Natural killer cell (primary cell): Measurements from ENCODE around the gene KRTAP22-1. TPM values are rescaled to one million over a fixed set of nuclear protein-coding genes. Genes with fewer than 3 reads are reported as not detected.

Source experiments
- ATAC-seq, 3 donors: fragments of 150-1000 bp in 2 of 3; fragments of 200-7000 bp in 1 of 3; cut with Tn5 transposase; 1 replicate in 1 of 3; 2 replicates in 2 of 3; pipeline ENCODE4 v1.10.0; 2021; ENCODE audit warnings: mild to moderate bottlenecking in 2 of 3, moderate library complexity in 2 of 3
- DNase-seq, 2 donors: peaks; one replicate each; pipeline versions ENCODE4 v3.0.0 to v3.0.0-alpha.2; 2013 to 2021; ENCODE audit warnings: mixed read lengths in 1 of 2
- H3K27ac ChIP-seq: one replicate; pipeline ENCODE4 v1.5.1; 2013; ENCODE audit warnings: mild to moderate bottlenecking, low read length
- H3K27me3 ChIP-seq: one replicate; pipeline ENCODE4 v1.6.1; 2013; ENCODE audit warnings: low read length; ENCODE audit not compliant: control insufficient read depth, insufficient read depth
- H3K36me3 ChIP-seq: one replicate; pipeline ENCODE4 v1.6.1; 2013; ENCODE audit warnings: low read length; ENCODE audit not compliant: control insufficient read depth, insufficient read depth
- H3K4me1 ChIP-seq: one replicate; pipeline ENCODE4 v1.6.1; 2013; ENCODE audit warnings: low read length; ENCODE audit not compliant: control insufficient read depth, insufficient read depth
- H3K4me3 ChIP-seq: one replicate; pipeline ENCODE4 v1.5.1; 2013; ENCODE audit warnings: low read length
- H3K9me3 ChIP-seq: one replicate; pipeline ENCODE4 v1.6.1; 2013; ENCODE audit warnings: low read length; ENCODE audit not compliant: control insufficient read depth, insufficient read depth
- H3K27ac Mint-ChIP-seq, 2 donors: one replicate each; pipeline ENCODE4 v1.8.0; 2022; ENCODE audit warnings: mild to moderate bottlenecking in 2 of 2, mixed read lengths in 2 of 2, moderate library complexity in 1 of 2
- H3K27me3 Mint-ChIP-seq, 2 donors: one replicate each; pipeline ENCODE4 v1.8.0; 2022; ENCODE audit warnings: low read depth in 2 of 2, mixed read lengths in 2 of 2
- H3K36me3 Mint-ChIP-seq: one replicate; pipeline ENCODE4 v1.8.0; 2022; ENCODE audit warnings: mixed read lengths
- H3K4me1 Mint-ChIP-seq, 2 donors: one replicate each; pipeline ENCODE4 v1.8.0; 2022; ENCODE audit warnings: mixed read lengths in 2 of 2
- H3K4me3 Mint-ChIP-seq: one replicate; pipeline ENCODE4 v1.8.0; 2022; ENCODE audit warnings: mild to moderate bottlenecking, moderate library complexity, mixed read lengths
- H3K9me3 Mint-ChIP-seq, 2 donors: one replicate each; pipeline ENCODE4 v1.8.0; 2022; ENCODE audit warnings: mixed read lengths in 2 of 2
- CTCF ChIP-seq: fragments of 200-600 bp; IDR thresholded peaks from one replicate; pipeline ENCODE4 v1.8.0; 2022; ENCODE audit warnings: antibody characterized with exemption
- WGBS: methylation state at CpG from one replicate; pipeline ENCODE4 v1.1.7; 2013; ENCODE audit warnings: missing lambda C conversion rate; ENCODE audit not compliant: insufficient coverage; 5-methylcytosine and 5-hydroxymethylcytosine counted together
- intact Hi-C: fragments of 100-400 bp; cut with micrococcal nuclease; formaldehyde crosslinking; loops from one replicate; pipeline ENCODE4 v1.14.2; 2022
- total RNA-seq, 4 donors: library from RNA; stranded (reverse); fragments of 120-200 nt in 1 of 4; gene quantifications; one replicate each; pipeline versions ENCODE4 v1.2.3 to v1.2.4, GENCODE V29; 2013 to 2022

Gene KRTAP22-1
- total RNA-seq, 3 donors from 2014 or later (not counting 1 experiment from before 2014, with no cell fraction given), result not detected

GRCh38 chr21:30561957-30562356 is 38.9 kb upstream of the KRTAP22-1 start:
- H3K9me3 Mint-ChIP-seq, result peaks cover 8 to 11% of the 10 kb centered on the region in 2 donors
- intact Hi-C loops, result no loop called here
- H3K36me3 Mint-ChIP-seq, result no peaks in the 10 kb centered on the region
- Histone ChIP-seq H3K27ac (no peak overlapping the region), H3K9me3 (no peaks in the 10 kb centered on the region), H3K4me3 (no peak overlapping the region), H3K36me3 (no peaks in the 10 kb centered on the region), H3K27me3 (no peaks in the 10 kb centered on the region), H3K4me1 (no peaks in the 10 kb centered on the region)
- no peak for DNase-seq
- TF ChIP-seq CTCF, result no peak
- H3K4me1 Mint-ChIP-seq, result no peaks in the 10 kb centered on the region
- H3K4me3 Mint-ChIP-seq, result no peak overlapping the region
- 88% methylated on average over 1 of the region's 2 CpGs for WGBS
- no peak overlapping the region for H3K27ac Mint-ChIP-seq
- no peaks in the 10 kb centered on the region for H3K27me3 Mint-ChIP-seq
- ATAC-seq, result no peak

- Mint-ChIP-seq H3K27ac (no peak overlapping the region), H3K9me3 (peaks cover 8% of the 10 kb centered on the region in 2 donors), H3K4me3 (no peak overlapping the region), H3K4me1 (no peaks in the 10 kb centered on the region), H3K36me3 (no peaks in the 10 kb centered on the region), H3K27me3 (no peaks in the 10 kb centered on the region)
- 61% methylated on average over 6 of the region's 6 CpGs for WGBS
- intact Hi-C loops, result no loop called here
- no peak for TF ChIP-seq CTCF
- Histone ChIP-seq H3K4me3 (no peak overlapping the region), H3K36me3 (no peaks in the 10 kb centered on the region), H3K4me1 (no peaks in the 10 kb centered on the region), H3K27me3 (no peaks in the 10 kb centered on the region), H3K27ac (no peak overlapping the region), H3K9me3 (no peaks in the 10 kb centered on the region)
- DNase-seq, result no peak
- no peak for ATAC-seq
Observed at GRCh38 chr21:30563072-30563471, 37.8 kb upstream of the KRTAP22-1 start.

- no peaks in the 10 kb centered on the region for H3K36me3 ChIP-seq
- peaks cover under 1% of the 10 kb centered on the region for H3K9me3 ChIP-seq
- H3K27ac ChIP-seq, result no peak overlapping the region
- no peaks in the 10 kb centered on the region for H3K27me3 ChIP-seq
- Mint-ChIP-seq H3K27ac (no peak overlapping the region), H3K4me3 (no peak overlapping the region), H3K36me3 (no peaks in the 10 kb centered on the region), H3K27me3 (no peaks in the 10 kb centered on the region), H3K9me3 (peaks cover 8% of the 10 kb centered on the region in 2 donors), H3K4me1 (no peaks in the 10 kb centered on the region)
- DNase-seq (no peak), ATAC-seq (no peak)
- no peak overlapping the region for H3K4me3 ChIP-seq
- WGBS, result 93% methylated on average over 1 of the region's 2 CpGs
- no peaks in the 10 kb centered on the region for H3K4me1 ChIP-seq
- no peak for TF ChIP-seq CTCF
- intact Hi-C loops, result no loop called here
Observed at GRCh38 chr21:30563630-30564029, 37.3 kb upstream of the KRTAP22-1 start.

- H3K4me1 Mint-ChIP-seq, result no peaks in the 10 kb centered on the region
- H3K9me3 Mint-ChIP-seq, result peaks cover 9 to 15% of the 10 kb centered on the region in 2 donors
- TF ChIP-seq CTCF, result no peak
- H3K36me3 Mint-ChIP-seq, result no peaks in the 10 kb centered on the region
- H3K27ac Mint-ChIP-seq, result no peak overlapping the region
- H3K4me1 ChIP-seq, result no peaks in the 10 kb centered on the region
- H3K9me3 ChIP-seq, result peaks cover 3% of the 10 kb centered on the region
- H3K4me3 Mint-ChIP-seq, result no peak overlapping the region
- no peak for ATAC-seq
- H3K27ac ChIP-seq, result no peak overlapping the region
- H3K27me3 Mint-ChIP-seq, result no peaks in the 10 kb centered on the region
- H3K27me3 ChIP-seq, result no peaks in the 10 kb centered on the region
- DNase-seq, result no peak
- H3K4me3 ChIP-seq, result no peak overlapping the region
- intact Hi-C loops, result no loop called here
- no peaks in the 10 kb centered on the region for H3K36me3 ChIP-seq
Observed at GRCh38 chr21:30567617-30568016, 33.3 kb upstream of the KRTAP22-1 start.
